GM12892 (cell line): ENCODE results near the gene CFAP70.

ENCODE experiments used
- POLR2A ChIP-seq: IDR thresholded peaks from 2 replicates; pipeline ENCODE4 v1.6.1; 2011; ENCODE audit warnings: low read depth, low read length, control low read depth
- POLR2AphosphoS5 ChIP-seq: IDR thresholded peaks from 2 replicates; pipeline ENCODE4 v1.6.1; 2011; ENCODE audit warnings: low read depth, low read length, control low read depth
- TAF1 ChIP-seq: IDR thresholded peaks from 2 replicates; pipeline ENCODE4 v1.6.1; 2011; ENCODE audit warnings: low read depth, mild to moderate bottlenecking, control low read depth, low read length, borderline replicate concordance

- no peak for TF ChIP-seq POLR2A
- TF ChIP-seq POLR2AphosphoS5, result no peak
- TF ChIP-seq TAF1, result no peak
These were observed 48.2 kb upstream of the CFAP70 start for GRCh38 chr10:73406846-73407245.
